ENCODE measurements around the gene NGB.

Gene NGB

GRCh38 chr14:77225892-77226557 is 45.0 kb downstream of the NGB start:
- Histone ChIP-seq H3K27me3 (ENCODE audit: control insufficient read depth in 2 of 2, insufficient read depth in 2 of 2, low read length in 2 of 2) (no peaks in the 10 kb centered on the region), H3K27ac (ENCODE audit: low read depth in 2 of 2, low read length in 2 of 2) (no peak overlapping the region), H3K36me3 (ENCODE audit: control insufficient read depth in 2 of 2, insufficient read depth in 2 of 2, low read length in 2 of 2) (no peaks in the 10 kb centered on the region), H3K9ac (ENCODE audit: low read depth in 1 of 2, low read length in 2 of 2) (no peak overlapping the region), H3K4me3 (ENCODE audit: low read length in 2 of 2) (no peak overlapping the region), H3K9me3 (ENCODE audit: control insufficient read depth in 2 of 2, low read length in 2 of 2) (no peaks in the 10 kb centered on the region), H3K4me1 (ENCODE audit: control insufficient read depth in 2 of 2, insufficient read depth in 2 of 2, low read length in 2 of 2) (no peaks in the 10 kb centered on the region)

- Histone ChIP-seq H3K4me1 (ENCODE audit: control insufficient read depth in 2 of 2, insufficient read depth in 2 of 2, low read length in 2 of 2) (no peaks in the 10 kb centered on the region), H3K4me3 (ENCODE audit: low read length in 2 of 2) (no peak overlapping the region), H3K27me3 (ENCODE audit: control insufficient read depth in 2 of 2, insufficient read depth in 2 of 2, low read length in 2 of 2) (no peaks in the 10 kb centered on the region), H3K9me3 (ENCODE audit: control insufficient read depth in 2 of 2, low read length in 2 of 2) (no peaks in the 10 kb centered on the region), H3K9ac (ENCODE audit: low read depth in 1 of 2, low read length in 2 of 2) (no peak overlapping the region), H3K36me3 (ENCODE audit: control insufficient read depth in 2 of 2, insufficient read depth in 2 of 2, low read length in 2 of 2) (no peaks in the 10 kb centered on the region), H3K27ac (ENCODE audit: low read depth in 2 of 2, low read length in 2 of 2) (no peak overlapping the region)
These were observed 45.8 kb downstream of the NGB start for GRCh38 chr14:77225254-77225653.

GRCh38 chr14:77224212-77224611 is 46.8 kb downstream of the NGB start:
- H3K27me3 ChIP-seq (ENCODE audit: control insufficient read depth in 2 of 2, insufficient read depth in 2 of 2, low read length in 2 of 2), result no peaks in the 10 kb centered on the region
- H3K27ac ChIP-seq (ENCODE audit: low read depth in 2 of 2, low read length in 2 of 2), result no peak overlapping the region
- no peaks in the 10 kb centered on the region for H3K9me3 ChIP-seq (ENCODE audit: control insufficient read depth in 2 of 2, low read length in 2 of 2)
- H3K4me1 ChIP-seq (ENCODE audit: control insufficient read depth in 2 of 2, insufficient read depth in 2 of 2, low read length in 2 of 2), result no peaks in the 10 kb centered on the region
- H3K9ac ChIP-seq (ENCODE audit: low read depth in 1 of 2, low read length in 2 of 2), result no peak overlapping the region
- no peak overlapping the region for H3K4me3 ChIP-seq (ENCODE audit: low read length in 2 of 2)
- H3K36me3 ChIP-seq (ENCODE audit: control insufficient read depth in 2 of 2, insufficient read depth in 2 of 2, low read length in 2 of 2), result no peaks in the 10 kb centered on the region

GRCh38 chr14:77222546-77223225 is 48.3 kb downstream of the NGB start:
- H3K36me3 ChIP-seq (ENCODE audit: control insufficient read depth in 2 of 2, insufficient read depth in 2 of 2, low read length in 2 of 2), result no peaks in the 10 kb centered on the region
- H3K9me3 ChIP-seq (ENCODE audit: control insufficient read depth in 2 of 2, low read length in 2 of 2), result no peaks in the 10 kb centered on the region
- no peak overlapping the region for H3K27ac ChIP-seq (ENCODE audit: low read depth in 2 of 2, low read length in 2 of 2)
- no peaks in the 10 kb centered on the region for H3K4me1 ChIP-seq (ENCODE audit: control insufficient read depth in 2 of 2, insufficient read depth in 2 of 2, low read length in 2 of 2)
- H3K4me3 ChIP-seq (ENCODE audit: low read length in 2 of 2), result no peak overlapping the region
- H3K9ac ChIP-seq (ENCODE audit: low read depth in 1 of 2, low read length in 2 of 2), result no peak overlapping the region
- H3K27me3 ChIP-seq (ENCODE audit: control insufficient read depth in 2 of 2, insufficient read depth in 2 of 2, low read length in 2 of 2), result no peaks in the 10 kb centered on the region

GRCh38 chr14:77221241-77221871 is 49.6 kb downstream of the NGB start:
- H3K36me3 ChIP-seq (ENCODE audit: control insufficient read depth in 2 of 2, insufficient read depth in 2 of 2, low read length in 2 of 2), result no peaks in the 10 kb centered on the region
- H3K9me3 ChIP-seq (ENCODE audit: control insufficient read depth in 2 of 2, low read length in 2 of 2), result no peaks in the 10 kb centered on the region
- H3K27ac ChIP-seq (ENCODE audit: low read depth in 2 of 2, low read length in 2 of 2), result no peak overlapping the region
- H3K9ac ChIP-seq (ENCODE audit: low read depth in 1 of 2, low read length in 2 of 2), result no peak overlapping the region
- no peaks in the 10 kb centered on the region for H3K4me1 ChIP-seq (ENCODE audit: control insufficient read depth in 2 of 2, insufficient read depth in 2 of 2, low read length in 2 of 2)
- H3K27me3 ChIP-seq (ENCODE audit: control insufficient read depth in 2 of 2, insufficient read depth in 2 of 2, low read length in 2 of 2), result no peaks in the 10 kb centered on the region
- no peak overlapping the region for H3K4me3 ChIP-seq (ENCODE audit: low read length in 2 of 2)

GRCh38 chr14:77220246-77221017 is 50.6 kb downstream of the NGB start:
- Histone ChIP-seq H3K4me3 (ENCODE audit: low read length in 2 of 2) (no peak overlapping the region), H3K9me3 (ENCODE audit: control insufficient read depth in 2 of 2, low read length in 2 of 2) (no peaks in the 10 kb centered on the region), H3K36me3 (ENCODE audit: control insufficient read depth in 2 of 2, insufficient read depth in 2 of 2, low read length in 2 of 2) (no peaks in the 10 kb centered on the region), H3K9ac (ENCODE audit: low read depth in 1 of 2, low read length in 2 of 2) (no peak overlapping the region), H3K4me1 (ENCODE audit: control insufficient read depth in 2 of 2, insufficient read depth in 2 of 2, low read length in 2 of 2) (no peaks in the 10 kb centered on the region), H3K27ac (ENCODE audit: low read depth in 2 of 2, low read length in 2 of 2) (no peak overlapping the region), H3K27me3 (ENCODE audit: control insufficient read depth in 2 of 2, insufficient read depth in 2 of 2, low read length in 2 of 2) (no peaks in the 10 kb centered on the region)

- no peaks in the 10 kb centered on the region for H3K9me3 ChIP-seq (ENCODE audit: control insufficient read depth in 2 of 2, low read length in 2 of 2)
- H3K27ac ChIP-seq (ENCODE audit: low read depth in 2 of 2, low read length in 2 of 2), result no peak overlapping the region
- H3K9ac ChIP-seq (ENCODE audit: low read depth in 1 of 2, low read length in 2 of 2), result no peak overlapping the region
- H3K36me3 ChIP-seq (ENCODE audit: control insufficient read depth in 2 of 2, insufficient read depth in 2 of 2, low read length in 2 of 2), result no peaks in the 10 kb centered on the region
- no peak overlapping the region for H3K4me3 ChIP-seq (ENCODE audit: low read length in 2 of 2)
- H3K27me3 ChIP-seq (ENCODE audit: control insufficient read depth in 2 of 2, insufficient read depth in 2 of 2, low read length in 2 of 2), result no peaks in the 10 kb centered on the region
- H3K4me1 ChIP-seq (ENCODE audit: control insufficient read depth in 2 of 2, insufficient read depth in 2 of 2, low read length in 2 of 2), result no peaks in the 10 kb centered on the region
These were observed 51.4 kb downstream of the NGB start for GRCh38 chr14:77219591-77219990.

GRCh38 chr14:77217551-77217950 is 53.5 kb downstream of the NGB start:
- H3K4me3 ChIP-seq (ENCODE audit: low read length in 2 of 2), result no peak overlapping the region
- H3K27ac ChIP-seq (ENCODE audit: low read depth in 2 of 2, low read length in 2 of 2), result no peak overlapping the region
- H3K4me1 ChIP-seq (ENCODE audit: control insufficient read depth in 2 of 2, insufficient read depth in 2 of 2, low read length in 2 of 2), result no peaks in the 10 kb centered on the region
- H3K9me3 ChIP-seq (ENCODE audit: control insufficient read depth in 2 of 2, low read length in 2 of 2), result no peaks in the 10 kb centered on the region
- no peaks in the 10 kb centered on the region for H3K27me3 ChIP-seq (ENCODE audit: control insufficient read depth in 2 of 2, insufficient read depth in 2 of 2, low read length in 2 of 2)
- H3K36me3 ChIP-seq (ENCODE audit: control insufficient read depth in 2 of 2, insufficient read depth in 2 of 2, low read length in 2 of 2), result no peaks in the 10 kb centered on the region
- no peak overlapping the region for H3K9ac ChIP-seq (ENCODE audit: low read depth in 1 of 2, low read length in 2 of 2)
